Sigmoid colon (tissue), 7 donors: Measurements from ENCODE around the gene ZNF320. TPM values are rescaled to one million over a fixed set of nuclear protein-coding genes. Genes with fewer than 3 reads are reported as not detected.
"Not testable (repeated sequence)": the region's sequence is repeated elsewhere in the genome, so short reads cannot be mapped to it uniquely, and the experiment has no call there.

Experiments used
- DNase-seq: peaks from one replicate; pipeline ENCODE4 v3.0.0-alpha.2; 2019
- H3K27ac ChIP-seq, 4 donors: fragments of 200-600 bp; sonication (generic); one replicate each; pipeline ENCODE4 v1.5.1; 2016 to 2019; ENCODE audit warnings: mild to moderate bottlenecking in 1 of 4
- H3K27me3 ChIP-seq, 3 donors: fragments of 200-600 bp; sonication (generic); one replicate each; pipeline ENCODE4 v1.5.1; 2019; ENCODE audit warnings: mild to moderate bottlenecking in 1 of 3
- H3K36me3 ChIP-seq, 4 donors: fragments of 200-600 bp; sonication (generic); one replicate each; pipeline ENCODE4 v1.5.1; 2016 to 2019
- H3K4me1 ChIP-seq, 4 donors: fragments of 200-600 bp; sonication (generic); one replicate each; pipeline ENCODE4 v1.5.1; 2017 to 2019
- H3K4me3 ChIP-seq, 4 donors: fragments of 200-600 bp; sonication (generic); one replicate each; pipeline ENCODE4 v1.5.1; 2017 to 2019; ENCODE audit warnings: mild to moderate bottlenecking in 2 of 4, moderate library complexity in 1 of 4
- H3K9me3 ChIP-seq, 4 donors: fragments of 200-600 bp in 3 of 4; sonication (generic) in 3 of 4; one replicate each; pipeline versions ENCODE4 v1.5.1 to v1.6.1; 2013 to 2019
- EP300 ChIP-seq, 4 donors: sonication (generic); formaldehyde crosslinking; IDR thresholded peaks; one replicate each; pipeline ENCODE4 v1.6.1; 2017; ENCODE audit warnings: antibody characterized with exemption in 4 of 4
- POLR2A ChIP-seq, 2 donors: fragments of 450-650 bp; IDR thresholded peaks; one replicate each; pipeline ENCODE4 v1.6.1; 2016; ENCODE audit warnings: antibody characterized with exemption in 2 of 2, mild to moderate bottlenecking in 2 of 2, moderate library complexity in 2 of 2
- POLR2AphosphoS5 ChIP-seq, 4 donors: sonication (generic); formaldehyde crosslinking; IDR thresholded peaks; one replicate each; pipeline ENCODE4 v1.6.1; 2017; ENCODE audit warnings: antibody characterized with exemption in 4 of 4
- WGBS, 2 donors: extraction: QIAGEN DNeasy Blood & Tissue Kit; methylation state at CpG; one replicate each; pipeline ENCODE4 v1.1.7; 2013; 5-methylcytosine and 5-hydroxymethylcytosine counted together
- intact Hi-C: fragments of 100-400 bp; cut with DNase I; formaldehyde crosslinking; loops from one replicate; pipeline ENCODE4 v1.15.1; 2023
- polyA plus RNA-seq, 3 donors: library from polyadenylated mRNA; stranded (reverse); fragments of 200-250 nt; gene quantifications; one replicate each; pipeline ENCODE4 v1.2.3, GENCODE V29; 2013
- total RNA-seq, 4 donors: library from RNA; depleted of rRNA; stranded (reverse); fragments of >200 nt; gene quantifications; one replicate each; pipeline ENCODE4 v1.1.0, GENCODE V29; 2016
- TF ChIP-seq, protein P1 (sequence below), 4 experiments: fragments of 450-650 bp in 3 of 4; fragments of 200-600 bp in 1 of 4; IDR thresholded peaks; one replicate each; pipeline ENCODE4 v1.5.1; 2016 to 2019; ENCODE audit warnings: antibody characterized with exemption in 4 of 4, mild to moderate bottlenecking in 3 of 4, moderate library complexity in 2 of 4
- donor health status: healthy with polysubstance abuse.
- donor health status: Bipolar disorder and iron deficiency.
- donor health status: healthy.

Gene ZNF320
- total and polyA plus RNA-seq, 7 donors: 1.4 to 21.8 (median 9.0) TPM

DNA sequence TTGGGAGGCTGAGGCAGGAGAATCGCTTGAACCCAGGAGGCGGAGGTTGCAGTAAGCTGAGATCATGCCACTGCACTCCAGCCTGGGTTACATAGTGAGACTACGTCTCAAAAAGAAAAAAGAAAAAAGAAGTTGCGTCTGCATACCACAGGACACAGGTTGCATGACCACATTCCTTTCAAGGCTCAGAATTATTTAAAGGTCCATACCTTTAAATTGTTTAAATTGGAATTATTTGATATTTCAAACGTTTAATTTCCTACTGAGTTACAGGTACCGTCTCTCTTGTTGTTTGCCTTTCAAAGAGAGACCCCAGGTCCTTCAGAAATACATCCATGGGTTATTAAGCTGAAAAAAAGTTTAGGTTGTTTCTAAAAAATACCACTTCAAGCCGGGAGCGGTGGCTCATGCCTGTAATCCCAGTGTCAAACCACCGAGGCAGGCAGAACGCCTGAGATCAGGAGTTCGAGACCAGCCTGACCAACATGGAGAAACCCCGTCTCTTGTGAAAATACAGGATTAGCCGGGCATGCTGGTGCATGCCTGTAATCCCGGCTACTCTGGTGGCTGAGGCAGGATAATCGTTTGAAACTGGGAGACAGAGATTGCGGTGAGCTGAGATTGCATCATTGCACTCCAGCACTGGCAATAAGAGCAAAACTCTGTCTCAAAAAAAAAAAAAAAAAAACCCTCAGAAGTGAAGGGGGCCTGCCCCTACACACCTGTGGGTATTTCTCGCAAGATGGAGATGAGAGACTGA lies 46.6 kb upstream of the ZNF320 start:
- H3K9me3 ChIP-seq: peaks cover 11 to 22% (median 14%) of the 10 kb centered on the region in 4 donors
- intact Hi-C loops: loop anchor here (1.0 to 5.0 kb wide), 2 partner anchors 18 to 47 kb away; partner anchors contain the start of genes ZNF320 and ZNF816
- peaks cover 0 to 4% (median under 1%) of the 10 kb centered on the region in 4 donors for H3K36me3 ChIP-seq
- no peak for TF ChIP-seq EP300 (IDR thresholded peaks at IDR 0.05)
- TF ChIP-seq, protein P1, sequence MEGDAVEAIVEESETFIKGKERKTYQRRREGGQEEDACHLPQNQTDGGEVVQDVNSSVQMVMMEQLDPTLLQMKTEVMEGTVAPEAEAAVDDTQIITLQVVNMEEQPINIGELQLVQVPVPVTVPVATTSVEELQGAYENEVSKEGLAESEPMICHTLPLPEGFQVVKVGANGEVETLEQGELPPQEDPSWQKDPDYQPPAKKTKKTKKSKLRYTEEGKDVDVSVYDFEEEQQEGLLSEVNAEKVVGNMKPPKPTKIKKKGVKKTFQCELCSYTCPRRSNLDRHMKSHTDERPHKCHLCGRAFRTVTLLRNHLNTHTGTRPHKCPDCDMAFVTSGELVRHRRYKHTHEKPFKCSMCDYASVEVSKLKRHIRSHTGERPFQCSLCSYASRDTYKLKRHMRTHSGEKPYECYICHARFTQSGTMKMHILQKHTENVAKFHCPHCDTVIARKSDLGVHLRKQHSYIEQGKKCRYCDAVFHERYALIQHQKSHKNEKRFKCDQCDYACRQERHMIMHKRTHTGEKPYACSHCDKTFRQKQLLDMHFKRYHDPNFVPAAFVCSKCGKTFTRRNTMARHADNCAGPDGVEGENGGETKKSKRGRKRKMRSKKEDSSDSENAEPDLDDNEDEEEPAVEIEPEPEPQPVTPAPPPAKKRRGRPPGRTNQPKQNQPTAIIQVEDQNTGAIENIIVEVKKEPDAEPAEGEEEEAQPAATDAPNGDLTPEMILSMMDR (IDR thresholded peaks at IDR 0.05): no peak
- no peak for TF ChIP-seq POLR2AphosphoS5 (IDR thresholded peaks at IDR 0.05)
- TF ChIP-seq POLR2A (IDR thresholded peaks at IDR 0.05): no peak
- WGBS, 2 donors: 75 to 90% methylated on average over 17 of the region's 17 CpGs
- peak; percentile 4 for DNase-seq
- H3K27ac ChIP-seq: no peak overlapping the region
- no peak overlapping the region for H3K4me3 ChIP-seq
- peaks cover 0 to 13% (median 8%) of the 10 kb centered on the region in 4 donors for H3K4me1 ChIP-seq
- no peaks in the 10 kb centered on the region for H3K27me3 ChIP-seq

DNA sequence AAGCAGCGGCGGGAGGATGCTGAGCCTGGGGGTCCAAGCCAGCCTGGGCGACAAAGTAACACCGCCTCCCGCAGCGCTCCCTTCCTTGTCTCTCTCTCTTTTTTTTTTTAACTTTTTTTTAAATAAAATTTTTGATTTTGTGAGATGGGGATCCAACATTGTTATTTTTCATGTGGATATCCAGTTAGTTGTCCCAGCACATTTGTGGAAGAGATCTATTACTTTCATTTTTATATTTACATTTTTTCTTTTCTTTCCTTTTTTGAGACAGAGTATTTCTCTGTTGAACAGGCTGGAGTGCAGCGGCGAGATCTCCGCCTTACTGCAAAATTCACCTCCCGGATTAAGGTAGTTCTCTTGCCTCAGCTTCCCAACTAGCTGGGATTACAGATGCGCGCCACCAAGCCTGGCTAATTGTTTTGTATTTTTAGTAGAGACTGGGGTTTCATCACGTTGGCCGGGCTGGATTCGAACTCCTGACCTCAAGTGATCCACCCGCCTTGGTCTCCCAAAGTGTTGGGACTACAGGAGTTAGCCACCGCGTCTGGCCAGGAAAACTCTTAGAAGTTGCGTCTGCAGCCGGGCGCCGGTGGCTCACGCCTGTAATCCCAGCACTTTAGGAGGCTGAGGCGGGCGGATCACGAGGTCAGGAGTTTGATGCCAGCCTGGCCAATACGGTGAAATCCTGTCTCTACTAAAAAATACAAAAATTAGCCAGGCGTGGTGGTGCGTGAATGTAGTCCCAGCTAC lies 45.9 kb upstream of the ZNF320 start:
- peaks cover 0 to 2% (median 0%) of the 10 kb centered on the region in 4 donors for H3K36me3 ChIP-seq
- 66 to 73% methylated on average over 29 of the region's 29 CpGs for WGBS, 2 donors
- peaks cover 3 to 14% (median 6%) of the 10 kb centered on the region in 4 donors for H3K9me3 ChIP-seq
- peak; percentile 52 for DNase-seq
- TF ChIP-seq, protein P1 (IDR thresholded peaks at IDR 0.05): no peak
- no peak for TF ChIP-seq EP300 (IDR thresholded peaks at IDR 0.05)
- no peak for TF ChIP-seq POLR2A (IDR thresholded peaks at IDR 0.05)
- no peak for TF ChIP-seq POLR2AphosphoS5 (IDR thresholded peaks at IDR 0.05)
- H3K4me1 ChIP-seq: peaks cover 0 to 13% (median 8%) of the 10 kb centered on the region in 4 donors
- peak overlapping the region; percentile 63 to 81 (median 69) for H3K4me3 ChIP-seq
- intact Hi-C loops: loop anchor here (1.0 to 5.0 kb wide), 2 partner anchors 19 to 46 kb away; partner anchors contain the start of genes ZNF320 and ZNF816
- H3K27ac ChIP-seq: peak overlapping the region; percentile 84 to 88 (median 86)
- no peaks in the 10 kb centered on the region for H3K27me3 ChIP-seq

DNA sequence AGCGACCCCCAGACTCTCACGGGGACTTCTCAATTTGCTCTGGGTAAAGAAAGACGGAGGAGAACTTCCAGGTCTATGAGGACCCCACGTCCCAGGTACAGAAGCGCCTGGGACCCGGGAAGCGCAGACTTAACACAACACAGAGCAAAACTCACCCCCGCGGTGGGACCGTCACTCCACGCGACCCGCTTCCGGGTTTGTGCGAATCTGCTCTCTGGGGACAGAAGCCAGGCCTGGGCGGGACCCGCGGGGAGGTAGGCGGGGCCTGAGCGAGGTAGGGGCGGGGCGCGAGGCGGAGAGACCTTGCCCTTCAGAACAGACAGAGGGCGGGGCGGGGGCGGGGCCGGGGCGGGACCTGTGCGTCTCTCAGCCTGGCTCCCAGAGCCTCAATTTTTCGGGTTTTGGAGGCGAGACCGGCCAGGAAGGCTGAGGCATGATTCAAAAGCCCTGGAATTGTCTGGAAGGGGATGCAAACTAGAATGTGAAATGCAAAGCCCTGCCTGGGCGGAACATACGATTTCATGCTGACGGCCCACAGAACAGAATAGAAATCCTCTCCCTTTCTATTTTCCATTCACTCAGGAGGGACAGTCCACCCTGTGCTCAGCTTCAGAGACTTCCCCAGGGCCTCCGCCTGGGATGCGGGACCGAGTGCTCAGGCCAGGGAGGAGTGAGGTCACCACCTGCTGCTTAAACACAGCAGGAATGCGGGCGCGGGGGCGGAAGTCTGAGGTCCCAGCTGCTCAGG lies 45.1 kb upstream of the ZNF320 start:
- DNase-seq: peak; percentile 97
- H3K27me3 ChIP-seq: no peaks in the 10 kb centered on the region
- H3K4me3 ChIP-seq: peak overlapping the region; percentile 63 to 81 (median 69)
- peaks cover 0 to 13% (median 8%) of the 10 kb centered on the region in 4 donors for H3K4me1 ChIP-seq
- peak; percentile 76 to 88 for TF ChIP-seq POLR2A (IDR thresholded peaks at IDR 0.05)
- peak; percentile 84 to 96 (median 91) for TF ChIP-seq POLR2AphosphoS5 (IDR thresholded peaks at IDR 0.05)
- TF ChIP-seq EP300 (IDR thresholded peaks at IDR 0.05): no peak
- TF ChIP-seq, protein P1 (IDR thresholded peaks at IDR 0.05): no peak
- H3K9me3 ChIP-seq: peaks cover 0 to 7% (median 3%) of the 10 kb centered on the region in 4 donors
- 0 to 1% methylated on average over 43 of the region's 43 CpGs for WGBS, 2 donors
- H3K36me3 ChIP-seq: no peaks in the 10 kb centered on the region
- H3K27ac ChIP-seq: peak overlapping the region; percentile 84 to 88 (median 86)
- intact Hi-C loops: loop anchor here (1.0 to 5.0 kb wide), 3 partner anchors 19 to 45 kb away; partner anchors contain the start of genes ZNF320, ZNF816 and ZNF888

DNA sequence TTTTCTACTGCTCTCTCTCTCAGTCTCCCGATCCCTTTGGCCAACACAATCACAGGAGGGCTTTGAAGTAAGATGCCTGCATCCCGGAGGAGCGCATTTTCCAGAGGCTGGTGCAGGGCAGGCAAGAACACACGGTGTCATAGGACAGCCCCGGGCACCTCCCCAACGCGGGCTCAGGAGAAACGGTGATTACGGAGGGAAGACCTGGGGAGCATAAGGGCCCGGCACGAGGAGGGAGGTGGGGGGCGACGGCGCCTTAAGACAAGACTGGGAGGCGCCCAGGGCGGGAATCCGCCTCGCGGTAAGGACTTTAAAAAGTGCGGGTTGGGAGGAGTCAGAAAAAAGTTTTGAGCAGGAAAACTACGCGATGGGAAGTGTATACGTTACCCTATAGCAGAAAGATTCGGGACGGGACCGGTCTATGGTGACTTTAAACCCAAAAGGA lies 44.5 kb upstream of the ZNF320 start:
- Histone ChIP-seq H3K27ac (peak overlapping the region; percentile 84 to 88 (median 86)), H3K9me3 (peaks cover 0 to under 1% (median 0%) of the 10 kb centered on the region in 4 donors), H3K27me3 (no peaks in the 10 kb centered on the region), H3K4me3 (peak overlapping the region; percentile 63 to 81 (median 69)), H3K36me3 (no peaks in the 10 kb centered on the region), H3K4me1 (peaks cover 0 to 13% (median 8%) of the 10 kb centered on the region in 4 donors)
- intact Hi-C loops: loop anchor here (1.0 to 5.0 kb wide), 2 partner anchors 19 to 45 kb away; partner anchors contain the start of genes ZNF320 and ZNF888
- WGBS, 2 donors: 0 to 1% methylated on average over 26 of the region's 26 CpGs
- TF ChIP-seq POLR2AphosphoS5 (IDR thresholded peaks at IDR 0.05) (no peak), EP300 (IDR thresholded peaks at IDR 0.05) (no peak), POLR2A (IDR thresholded peaks at IDR 0.05) (no peak)
- TF ChIP-seq, protein P1 (IDR thresholded peaks at IDR 0.05): no peak
- DNase-seq: peak; percentile 75

DNA sequence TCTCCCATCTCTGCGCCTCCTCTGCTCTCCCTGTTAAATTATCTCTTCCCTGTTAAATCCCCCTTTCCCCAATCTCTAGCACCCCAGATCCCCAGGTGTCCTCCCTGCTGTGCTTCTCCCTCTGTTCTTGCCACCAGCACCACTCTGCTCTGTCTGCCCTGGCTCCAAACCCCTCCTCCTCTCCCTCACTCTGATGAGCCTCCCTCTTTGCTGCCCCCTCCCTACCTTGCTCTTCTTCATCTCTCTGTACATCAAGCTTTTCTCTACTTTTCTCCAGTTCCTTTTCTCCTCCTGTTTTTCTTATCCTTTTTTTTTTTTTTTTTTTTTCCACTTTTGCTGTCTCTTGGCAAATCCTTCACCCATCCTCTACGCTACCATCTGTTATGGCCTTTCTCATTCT lies 44.1 kb upstream of the ZNF320 start:
- peaks cover 0 to 13% (median 8%) of the 10 kb centered on the region in 4 donors for H3K4me1 ChIP-seq
- H3K4me3 ChIP-seq: peak overlapping the region; percentile 63 to 81 (median 69)
- DNase-seq: peak; percentile 46
- H3K27me3 ChIP-seq, H3K36me3 ChIP-seq, H3K9me3 ChIP-seq: not testable (repeated sequence)
- WGBS, 2 donors: 18 to 42% methylated on average over 2 of the region's 2 CpGs
- H3K27ac ChIP-seq: peak overlapping the region; percentile 84 to 88 (median 86)
- intact Hi-C loops: loop anchor here (5.0 kb wide), 1 partner anchor 44 kb away; the partner anchor contains the start of gene ZNF320

DNA sequence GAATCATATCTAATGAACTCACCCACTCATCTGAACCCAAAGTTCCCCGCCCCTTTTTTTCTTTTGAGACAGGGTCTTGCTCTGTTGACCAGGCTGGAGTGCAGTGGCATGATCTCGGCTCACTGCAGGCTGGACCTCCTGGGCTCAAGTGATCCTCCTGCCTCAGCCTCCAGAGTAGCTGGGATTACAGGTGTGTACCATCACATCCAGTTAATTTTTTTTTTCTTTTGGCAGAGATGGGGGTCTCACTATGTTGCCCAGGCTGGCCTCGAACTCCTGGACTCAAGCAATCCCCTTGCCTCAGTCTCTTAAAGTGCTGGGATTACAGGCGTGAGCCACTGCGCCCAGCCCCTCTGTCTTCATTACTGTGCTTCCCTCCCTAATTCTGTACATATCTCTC lies 43.5 kb upstream of the ZNF320 start:
- H3K27ac ChIP-seq, H3K9me3 ChIP-seq, H3K36me3 ChIP-seq, H3K27me3 ChIP-seq, H3K4me3 ChIP-seq: not testable (repeated sequence)
- intact Hi-C loops: loop anchor here (5.0 kb wide), 1 partner anchor 44 kb away; the partner anchor contains the start of gene ZNF320
- 44 to 78% methylated on average over 5 of the region's 5 CpGs for WGBS, 2 donors
- DNase-seq: peak; percentile 22
- H3K4me1 ChIP-seq: peaks cover 0 to 13% (median 8%) of the 10 kb centered on the region in 4 donors
